ENCODE results near the gene PACC1.
"Not testable (repeated sequence)": the region's sequence is repeated elsewhere in the genome, so short reads cannot be mapped to it uniquely, and the experiment has no call there.

Gene PACC1

GRCh38 chr1:212326541-212326940 is 88.1 kb downstream of the PACC1 start:
- DNase-seq: no peak

DNA sequence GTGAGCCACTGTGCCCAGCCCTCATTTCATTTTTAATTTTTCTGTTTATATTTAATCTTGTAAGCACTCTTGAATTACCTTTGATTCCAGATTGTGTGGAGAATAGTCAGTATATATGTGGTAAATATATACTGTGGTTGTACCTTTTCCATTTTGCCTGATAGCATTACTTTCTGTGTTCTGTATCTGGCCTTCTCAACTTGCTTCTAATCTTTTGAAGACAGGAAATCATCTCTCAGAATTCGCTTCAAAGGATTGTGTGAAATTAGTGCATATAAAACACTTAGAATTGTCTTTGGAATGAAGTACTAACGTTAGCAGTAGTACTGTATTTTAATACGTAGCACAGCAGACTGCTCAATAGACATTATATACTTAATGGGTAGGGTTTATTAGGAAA is 91.6 kb downstream of the PACC1 start:
- DNase-seq: no peak

DNA sequence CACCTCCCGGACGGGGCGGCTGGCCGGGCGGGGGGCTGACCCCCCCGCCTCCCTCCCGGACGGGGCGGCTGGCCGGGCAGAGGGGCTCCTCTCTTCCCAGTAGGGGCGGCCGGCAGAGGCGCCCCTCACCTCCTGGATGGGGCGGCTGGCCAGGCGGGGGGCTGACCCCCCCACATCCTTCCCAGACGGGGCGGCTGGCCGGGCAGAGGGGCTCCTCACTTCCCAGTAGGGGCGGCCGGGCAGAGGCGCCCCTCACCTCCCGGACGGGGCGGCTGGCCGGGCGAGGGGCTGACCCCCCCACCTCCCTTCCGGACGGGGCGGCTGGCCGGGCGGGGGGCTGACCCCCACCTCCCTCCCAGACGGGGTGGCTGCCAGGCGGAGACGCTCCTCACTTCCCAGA is 93.7 kb downstream of the PACC1 start:
- not testable (repeated sequence) for DNase-seq

GRCh38 chr1:212317916-212318315 is 96.8 kb downstream of the PACC1 start:
- no peak for DNase-seq

DNA sequence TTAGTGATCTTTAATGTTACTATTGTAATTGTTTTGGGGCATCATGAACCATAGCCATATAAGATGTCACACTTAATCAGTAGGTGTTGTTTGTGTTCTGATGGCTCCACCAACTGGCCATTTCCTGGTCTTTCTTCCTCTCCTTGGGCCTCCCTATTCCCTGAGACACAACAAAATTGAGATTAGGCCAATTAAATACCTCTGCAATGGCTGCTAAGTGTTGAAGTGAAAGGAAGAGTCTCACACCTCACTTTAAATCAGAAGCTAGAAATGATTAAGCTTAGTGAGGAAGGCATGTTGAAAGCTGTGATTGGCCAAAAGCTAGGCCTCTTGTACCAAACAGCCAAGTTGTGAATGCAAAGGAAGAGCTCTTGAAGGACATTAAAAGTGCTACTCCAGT is 98.8 kb downstream of the PACC1 start:
- DNase-seq: no peak

- DNase-seq: no peak
Measured at GRCh38 chr1:212315184-212315583, 99.5 kb downstream of the PACC1 start.
